Endothelial cell of umbilical vein (primary cell): ENCODE data around the gene MAGI3. TPM values are rescaled to one million over a fixed set of nuclear protein-coding genes. Genes with fewer than 3 reads are reported as not detected.

Source experiments
- BruUV-seq: library from RNA; stranded (reverse); fragments of 400-500 nt; replicated peaks from 2 replicates; lab custom pipeline; 2021; lab: Mats Ljungman, UMichigan
- CTCF ChIA-PET: fragments of 300-600, 350-600 bp; sonication (Branson Sonifier 250); formaldehyde crosslinking; loops from one replicate; lab custom pipeline; 2021; ENCODE audit warnings: antibody characterized with exemption, inconsistent platforms; lab: Charles Lee
- POLR2A ChIA-PET: fragments of 300-600, 350-600 bp; sonication (Branson Sonifier 250); formaldehyde crosslinking; loops from one replicate; lab custom pipeline; 2021; ENCODE audit warnings: antibody characterized with exemption, inconsistent platforms; lab: Charles Lee
- DNase-seq: peaks from one replicate; pipeline ENCODE4 v3.0.0-alpha.2; 2011; ENCODE audit warnings: low read depth, low spot score
- FAIRE-seq: peaks from 2 replicates; lab custom pipeline; 2011; peaks lifted over from hg19 to GRCh38; lab: Jason Lieb, UNC
- H2AFZ ChIP-seq: 2 replicates; pipeline ENCODE4 v1.6.0; 2012; ENCODE audit warnings: low read depth, low read length, control low read depth, inconsistent platforms
- H3K27ac ChIP-seq: 2 replicates; pipeline ENCODE4 v1.5.1; 2011; ENCODE audit warnings: low read depth, mild to moderate bottlenecking, control low read depth, low read length, moderate library complexity; ENCODE audit not compliant: insufficient read depth
- H3K27me3 ChIP-seq, 2 experiments: 2 replicates each; pipeline versions ENCODE4 v1.6.0 to v1.6.1; 2011; ENCODE audit warnings: low read length in 2 of 2, mixed read lengths in 1 of 2; ENCODE audit not compliant: control insufficient read depth in 2 of 2, insufficient read depth in 2 of 2
- H3K36me3 ChIP-seq, 2 experiments: 2 replicates in 1 of 2; 3 replicates in 1 of 2; pipeline ENCODE4 v1.5.1; 2011; ENCODE audit warnings: low read length in 2 of 2, mild to moderate bottlenecking in 1 of 2, moderate library complexity in 1 of 2; ENCODE audit not compliant: control insufficient read depth in 2 of 2, insufficient read depth in 2 of 2; ENCODE audit errors: extremely low read depth in 1 of 2
- H3K4me1 ChIP-seq: 3 replicates; pipeline ENCODE4 v1.5.1; 2011; ENCODE audit warnings: mild to moderate bottlenecking, low read length; ENCODE audit not compliant: control insufficient read depth, insufficient read depth; ENCODE audit errors: extremely low read depth
- H3K4me2 ChIP-seq: 2 replicates; pipeline ENCODE4 v1.6.1; 2011; ENCODE audit warnings: low read length, control low read depth, mixed read lengths; ENCODE audit not compliant: insufficient read depth
- H3K4me3 ChIP-seq, 3 experiments: fragments of 200-600 bp in 1 of 3; sonication (generic), shearing (Covaris generic) in 1 of 3; replicated peaks in 1 of 3; 2 replicates each; pipeline ENCODE4 v1.5.1; 2011 to 2016; ENCODE audit warnings: control low read depth in 3 of 3, low read length in 3 of 3, mild to moderate bottlenecking in 2 of 3, inconsistent platforms in 1 of 3, low read depth in 1 of 3, moderate library complexity in 1 of 3; ENCODE audit not compliant: insufficient read depth in 1 of 3
- H3K79me2 ChIP-seq: 2 replicates; pipeline ENCODE4 v1.6.0; 2012; ENCODE audit warnings: low read length, inconsistent platforms; ENCODE audit not compliant: control insufficient read depth, insufficient read depth
- H3K9ac ChIP-seq: replicated peaks from 2 replicates; pipeline ENCODE3; 2011; ENCODE audit warnings: low read length, control low read depth; ENCODE audit not compliant: insufficient read depth; ENCODE audit errors: extremely low read depth
- H3K9me1 ChIP-seq: replicated peaks from 3 replicates; pipeline ENCODE4 v1.6.0; 2011; ENCODE audit warnings: mild to moderate bottlenecking, low read length; ENCODE audit not compliant: control insufficient read depth, insufficient read depth; ENCODE audit errors: extremely low read depth
- H3K9me3 ChIP-seq: replicated peaks from 2 replicates; pipeline ENCODE4 v1.5.1; 2012; ENCODE audit warnings: low read length, inconsistent platforms; ENCODE audit not compliant: control insufficient read depth, insufficient read depth
- H4K20me1 ChIP-seq: replicated peaks from 2 replicates; pipeline ENCODE3; 2011; ENCODE audit warnings: mild to moderate bottlenecking, low read length; ENCODE audit not compliant: control insufficient read depth, insufficient read depth; ENCODE audit errors: extremely low read depth
- CTCF ChIP-seq, 2 donors: IDR thresholded peaks; 1 replicate in 1 of 2; 2 replicates in 1 of 2; pipeline ENCODE4 v1.5.1; 2011; ENCODE audit warnings: low read length in 2 of 2, mild to moderate bottlenecking in 2 of 2, moderate library complexity in 2 of 2, control low read depth in 1 of 2, inconsistent platforms in 1 of 2, low read depth in 1 of 2; ENCODE audit not compliant: insufficient read depth in 1 of 2; ENCODE audit errors: extremely low read depth in 1 of 2
- EZH2 ChIP-seq: IDR thresholded peaks from 2 replicates; pipeline ENCODE4 v1.6.1; 2012; ENCODE audit warnings: borderline replicate concordance, low read depth, mild to moderate bottlenecking, moderate library complexity, low read length, inconsistent platforms; ENCODE audit not compliant: severe bottlenecking
- FOS ChIP-seq: IDR thresholded peaks from 2 replicates; pipeline ENCODE4 v1.6.1; 2011; ENCODE audit warnings: mild to moderate bottlenecking, low read length, moderate library complexity, borderline replicate concordance; ENCODE audit not compliant: insufficient read depth
- GATA2 ChIP-seq: IDR thresholded peaks from 2 replicates; pipeline ENCODE4 v1.7.0; 2011; ENCODE audit warnings: low read depth, mild to moderate bottlenecking, moderate library complexity, mixed read lengths, low read length; ENCODE audit not compliant: insufficient read length, insufficient read depth
- JUN ChIP-seq: IDR thresholded peaks from 2 replicates; pipeline ENCODE4 v1.6.1; 2011; ENCODE audit warnings: borderline replicate concordance, low read depth; ENCODE audit not compliant: insufficient read length, insufficient read depth
- MAX ChIP-seq: IDR thresholded peaks from 2 replicates; pipeline ENCODE4 v1.6.1; 2011; ENCODE audit not compliant: insufficient read depth, insufficient read length
- MYC ChIP-seq: IDR thresholded peaks from one replicate; pipeline ENCODE4 v1.6.1; 2011; ENCODE audit warnings: mild to moderate bottlenecking, low read depth, low read length
- POLR2A ChIP-seq: IDR thresholded peaks from 2 replicates; pipeline ENCODE4 v1.6.1; 2012; ENCODE audit warnings: low read depth, mild to moderate bottlenecking, control low read depth, low read length
- POLR2AphosphoS5 ChIP-seq: IDR thresholded peaks from 2 replicates; pipeline ENCODE4 v1.6.1; 2012; ENCODE audit warnings: low read depth, mild to moderate bottlenecking, control low read depth, low read length, moderate library complexity; ENCODE audit not compliant: insufficient read depth
- dilution Hi-C: fragments of 300-500 bp; cut with MboI; formaldehyde crosslinking; loops from one replicate; pipeline ENCODE4 v1.15.0; 2019; ENCODE audit warnings: low sequenced_read_pairs; ENCODE audit not compliant: extremely low pct_ligation_motif_present
- intact Hi-C: fragments of 100-400 bp; cut with micrococcal nuclease; formaldehyde crosslinking; loops from one replicate; pipeline ENCODE4 v1.10.0; 2022
- polyA plus RNA-seq, 4 experiments: library from polyadenylated mRNA; depleted of rRNA in 3 of 4; stranded (reverse) in 3 of 4; unstranded in 1 of 4; fragments of >200 nt; gene quantifications; 2 replicates each; pipeline versions ENCODE4 v1.2.1 to v1.2.3, GENCODE V29; 2011 to 2012; ENCODE audit warnings: missing spikeins in 1 of 4
- total RNA-seq: library from RNA; stranded (reverse); gene quantifications from 2 replicates; pipeline ENCODE4 v1.2.3, GENCODE V29; 2021

MAGI3 gene
- total and polyA plus RNA-seq, 2 donors (not counting 3 experiments of a cell fraction or from before 2014, with no cell fraction given) = 2.8 to 16.1 TPM

DNA sequence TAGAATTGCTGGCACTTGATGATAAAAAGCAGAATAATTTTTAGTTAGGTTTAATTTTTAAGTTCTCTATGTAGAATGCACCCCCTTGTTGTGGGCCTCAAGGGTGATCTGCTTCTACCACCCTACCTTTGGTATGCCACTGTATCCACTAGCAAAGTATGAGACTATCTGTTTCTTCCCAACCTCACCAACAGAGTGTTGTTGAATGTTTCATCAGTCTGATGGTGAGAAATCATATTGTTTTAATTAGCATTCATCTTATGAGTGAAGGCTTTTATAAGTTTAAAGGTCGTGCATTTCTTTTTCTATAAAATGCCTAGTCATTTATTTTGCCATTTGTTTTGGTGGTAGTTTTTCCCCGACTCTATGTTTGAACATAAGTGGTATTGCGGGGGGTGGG, 141.0 kb downstream of the MAGI3 start:
- Histone ChIP-seq H3K27me3 (no peaks in the 10 kb centered on the region), H3K4me3 (no peak overlapping the region), H3K9me3 (no peaks in the 10 kb centered on the region), H3K4me2 (no peak overlapping the region), H2AFZ (no peak overlapping the region), H3K9ac (no peak overlapping the region), H4K20me1 (peaks cover 3% of the 10 kb centered on the region), H3K36me3 (no peaks in the 10 kb centered on the region), H3K4me1 (no peaks in the 10 kb centered on the region), H3K27ac (no peak overlapping the region), H3K9me1 (no peaks in the 10 kb centered on the region), H3K79me2 (peaks cover 3% of the 10 kb centered on the region)
- dilution Hi-C loops = no loop called here
- DNase-seq (no peak), FAIRE-seq (no peak)
- ChIA-PET CTCF (interaction anchor here (0.6 to 1.7 kb wide), 2 partner anchors 12 kb away, joined by 3 to 7 read pairs; no protein-coding TSS in a partner anchor), POLR2A (no interaction called here)
- intact Hi-C loops = no loop called here
- TF ChIP-seq CTCF (IDR thresholded peaks at IDR 0.05; ENCODE audit: extremely low read depth in 1 of 2, insufficient read depth in 1 of 2, low read depth in 1 of 2, low read length in 2 of 2) = no peak
- BruUV-seq = no TSS peak

- peaks cover 6% of the 10 kb centered on the region for H3K79me2 ChIP-seq
- CTCF ChIA-PET = interaction anchor here (0.9 to 2.0 kb wide), 3 partner anchors 11 to 18 kb away, joined by 4 to 7 read pairs (median 5); no protein-coding TSS in a partner anchor
Observed at GRCh38 chr1:113533061-113533460, 142.7 kb downstream of the MAGI3 start.

More at GRCh38 chr1:113533061-113533460, 142.7 kb downstream of the MAGI3 start:
- POLR2A ChIA-PET = no interaction called here
- no peak for TF ChIP-seq CTCF (IDR thresholded peaks at IDR 0.05; ENCODE audit: extremely low read depth in 1 of 2, insufficient read depth in 1 of 2, low read depth in 1 of 2, low read length in 2 of 2)
- TF ChIP-seq EZH2 = no peak
- no peak for TF ChIP-seq POLR2A
- TF ChIP-seq FOS = no peak
- no peak for TF ChIP-seq MYC
- TF ChIP-seq MAX = no peak
- no peak for TF ChIP-seq JUN
- no peak for TF ChIP-seq GATA2
- TF ChIP-seq POLR2AphosphoS5 = no peak
- intact Hi-C loops (no loop called here), dilution Hi-C loops (no loop called here)
- Histone ChIP-seq H3K27me3 (no peaks in the 10 kb centered on the region), H3K9me3 (no peaks in the 10 kb centered on the region), H3K4me1 (no peaks in the 10 kb centered on the region), H3K4me3 (no peak overlapping the region), H3K27ac (no peak overlapping the region), H4K20me1 (no peaks in the 10 kb centered on the region), H3K9ac (no peak overlapping the region), H3K36me3 (no peaks in the 10 kb centered on the region), H3K4me2 (no peak overlapping the region), H3K9me1 (no peaks in the 10 kb centered on the region), H2AFZ (no peak overlapping the region)
- BruUV-seq = no TSS peak
- no peak for DNase-seq
- no peak for FAIRE-seq
